B cell (primary cell): ENCODE data around the gene DHRS1.

Experiments
- CTCF ChIP-seq: fragments of 200-600 bp; IDR thresholded peaks from one replicate; pipeline ENCODE4 v1.8.0; 2022; ENCODE audit warnings: antibody characterized with exemption, mild to moderate bottlenecking
- EZH2 ChIP-seq: IDR thresholded peaks from 2 replicates; pipeline ENCODE4 v1.6.1; 2012; ENCODE audit warnings: borderline replicate concordance, low read depth, mild to moderate bottlenecking, moderate library complexity, low read length; ENCODE audit not compliant: insufficient read depth, poor library complexity, severe bottlenecking

- TF ChIP-seq EZH2 (no peak), CTCF (no peak)
Observed at GRCh38 chr14:24342889-24343288, 43.3 kb upstream of the DHRS1 start.
